ENCODE results near the gene ZNF483. TPM values are rescaled to one million over a fixed set of nuclear protein-coding genes. Genes with fewer than 3 reads are reported as not detected.
A peak's percentile ranks its signal among the peaks of the same experiment; 100 is the strongest.

Gene ZNF483
- total RNA-seq, result 1 to 10 TPM in 2 of 4 donors, under 1 TPM in 2; 0.23 to 6.5 (median 1.00) TPM

GRCh38 chr9:111525056-111525977, at the start of gene ZNF483:
Gene ZNF483 (plus strand): TSS chr9:111525179. CDS start chr9:111527396, 2,217 bp downstream.
- Histone ChIP-seq H3K27me3 (peaks cover 0 to 32% (median 0%) of the 10 kb centered on the region in 4 donors), H3K27ac (peak within 1 kb of the TSS; percentile 8 to 40 (median 36)), H3K36me3 (no peaks in the 10 kb centered on the region), H3K4me1 (peaks cover 6 to 23% (median 13%) of the 10 kb centered on the region in 3 donors), H3K9me3 (no peaks in the 10 kb centered on the region), H3K4me3 (peak within 1 kb of the TSS; percentile 40 to 90 (median 70))
- intact Hi-C loops (cut with DNase I), result no loop called here
- DNase-seq, result no peak
- peak in 1 of 4 donors; percentile 7 for TF ChIP-seq POLR2A (IDR thresholded peaks at IDR 0.05)
- TF ChIP-seq CTCF (IDR thresholded peaks at IDR 0.05), result no peak
- WGBS, 2 donors, result 1 to 11% methylated on average over 38 to 39 of the region's 66 CpGs

GRCh38 chr9:111475195-111475594, 49.8 kb upstream of the ZNF483 start:
- Histone ChIP-seq H3K4me3 (no peak overlapping the region), H3K27me3 (no peaks in the 10 kb centered on the region), H3K27ac (no peak overlapping the region), H3K4me1 (peaks cover 0 to 67% (median 3%) of the 10 kb centered on the region in 3 donors), H3K9me3 (no peaks in the 10 kb centered on the region), H3K36me3 (peaks cover 0 to 10% (median 0%) of the 10 kb centered on the region in 3 donors)
- intact Hi-C loops (cut with DNase I), result no loop called here
- DNase-seq, result no peak
- TF ChIP-seq CTCF (IDR thresholded peaks at IDR 0.05) (no peak), POLR2A (IDR thresholded peaks at IDR 0.05) (no peak)
- 76 to 83% methylated on average over 2 of the region's 2 CpGs for WGBS, 2 donors

GRCh38 chr9:111477677-111478076, 47.3 kb upstream of the ZNF483 start:
- no peaks in the 10 kb centered on the region for H3K9me3 ChIP-seq
- H3K36me3 ChIP-seq, result no peaks in the 10 kb centered on the region
- peaks cover 7 to 66% (median 13%) of the 10 kb centered on the region in 3 donors for H3K4me1 ChIP-seq
- no peak overlapping the region for H3K27ac ChIP-seq
- intact Hi-C loops (cut with DNase I), result no loop called here
- 87 to 89% methylated on average over 3 of the region's 3 CpGs for WGBS, 2 donors
- no peak for TF ChIP-seq CTCF (IDR thresholded peaks at IDR 0.05)
- DNase-seq, result no peak
- H3K27me3 ChIP-seq, result no peaks in the 10 kb centered on the region
- H3K4me3 ChIP-seq, result no peak overlapping the region

- no peaks in the 10 kb centered on the region for H3K9me3 ChIP-seq
- peak overlapping the region; percentile 42 to 97 (median 94) for H3K27ac ChIP-seq
- WGBS, 2 donors, result 31 to 43% methylated on average over 13 of the region's 13 CpGs
- H3K36me3 ChIP-seq, result no peaks in the 10 kb centered on the region
- peak overlapping the region; percentile 65 to 91 (median 82) for H3K4me3 ChIP-seq
- TF ChIP-seq POLR2A (IDR thresholded peaks at IDR 0.05) (no peak), CTCF (IDR thresholded peaks at IDR 0.05) (no peak)
- peaks cover 12 to 54% (median 14%) of the 10 kb centered on the region in 3 donors for H3K4me1 ChIP-seq
- H3K27me3 ChIP-seq, result no peaks in the 10 kb centered on the region
- DNase-seq, result no peak
- intact Hi-C loops (cut with DNase I), result no loop called here
Measured at GRCh38 chr9:111481885-111482636, 42.9 kb upstream of the ZNF483 start.

Data from esophagus squamous epithelium (tissue), 5 donors.